Retina (tissue), 1 donor: ENCODE measurements around the gene GBA2.

ENCODE experiments used
- DNase-seq: peaks from one replicate; pipeline ENCODE4 v3.0.0-alpha.2; 2016

GBA2 gene

DNA sequence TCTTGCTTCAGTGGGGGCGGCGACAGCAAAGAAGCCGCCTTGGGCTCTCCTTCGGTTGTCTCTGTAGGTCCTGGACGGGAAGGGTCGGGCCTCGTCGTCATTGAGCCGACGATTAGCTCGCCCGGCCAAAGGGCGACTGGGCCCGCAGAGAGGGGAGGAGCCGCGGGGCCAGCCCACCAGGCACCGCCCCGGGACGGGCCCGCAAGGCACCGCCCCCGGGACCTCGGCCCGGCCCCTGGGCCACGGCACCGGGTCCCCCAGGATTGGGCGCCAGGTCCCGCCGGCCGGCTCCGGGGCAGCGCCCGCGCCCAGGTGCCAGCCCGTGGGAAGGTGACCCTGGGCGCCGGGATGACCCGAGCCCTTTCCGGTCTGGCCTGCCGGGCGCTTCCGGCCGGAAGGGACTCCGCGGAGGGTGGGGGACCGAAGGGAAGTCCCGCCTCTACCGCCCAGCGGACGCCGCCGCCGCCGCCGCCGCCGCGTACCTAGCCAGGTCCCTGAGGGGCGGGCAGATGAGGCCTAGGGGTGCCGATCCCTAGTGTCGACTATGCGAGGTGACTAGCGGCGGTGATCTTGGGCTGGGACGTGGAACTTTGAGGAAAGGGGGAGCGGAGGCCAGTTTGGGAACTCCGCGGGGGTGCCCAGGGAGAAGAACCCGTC, at the start of gene GBA2, which contains the start of gene RGP1:
Gene GBA2 (minus strand): TSS at position 371 of the 657 bp plus-strand sequence. CDS start 524 bp downstream, outside the sequence.
Gene RGP1 (plus strand): TSS at position 430 of the 657 bp plus-strand sequence. CDS start 469 bp downstream, outside the sequence.
- DNase-seq = peak; percentile 86

DNA sequence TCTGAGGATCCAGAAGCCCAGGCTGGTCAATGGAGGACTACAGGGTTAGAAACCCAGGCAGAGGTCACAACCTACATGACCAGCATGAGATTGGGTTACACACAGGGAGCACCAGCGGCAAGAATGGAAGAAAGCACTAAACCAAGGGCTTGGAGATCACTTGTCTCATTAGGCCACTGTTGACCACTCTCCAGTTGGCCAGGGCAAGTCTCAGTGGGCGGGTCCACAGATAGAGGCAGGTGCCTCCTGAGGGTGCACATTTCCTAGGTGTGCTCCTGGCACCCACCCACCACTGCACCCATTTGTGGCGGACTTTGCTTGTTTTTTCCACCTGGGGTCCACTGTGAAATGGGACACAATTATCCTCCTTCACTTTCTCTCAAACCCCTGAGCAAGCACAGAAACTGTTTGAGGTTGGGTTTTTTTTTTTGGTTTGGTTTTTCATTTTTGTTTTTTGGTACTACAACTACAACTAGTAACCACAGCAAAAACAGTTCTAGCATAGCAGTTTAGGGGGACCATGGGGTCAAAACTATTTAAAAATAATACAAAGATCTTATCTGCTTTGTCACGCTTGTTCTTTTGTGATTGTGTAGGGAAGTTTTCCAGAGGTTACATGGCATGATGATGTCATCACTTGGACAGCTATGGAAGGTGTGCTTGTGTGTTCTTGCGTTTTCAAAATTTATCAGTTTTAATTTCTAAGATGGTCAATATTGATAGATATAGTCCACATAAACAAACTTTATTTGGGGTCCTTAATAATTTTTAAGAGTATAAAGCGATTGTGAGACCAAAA, 48.5 kb upstream of the GBA2 start:
- no peak for DNase-seq

DNA sequence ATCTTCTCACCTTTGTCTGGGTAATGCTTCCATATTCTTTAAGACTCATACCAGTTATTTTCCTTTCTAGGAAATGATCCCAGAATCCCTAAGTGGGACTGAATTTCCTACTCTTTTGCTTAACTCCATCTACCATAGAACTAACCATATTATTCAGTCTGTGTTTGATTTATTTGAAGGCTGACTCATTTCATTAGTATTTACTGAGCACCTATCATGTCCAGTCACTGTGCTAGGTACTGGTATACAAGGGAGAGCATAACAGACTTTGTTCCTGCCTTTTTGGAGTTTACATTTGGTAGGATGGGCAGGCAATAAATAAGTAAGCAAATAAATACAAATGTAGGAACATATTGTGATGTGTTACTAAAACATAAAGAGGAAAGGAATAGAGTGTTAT, 46.7 kb upstream of the GBA2 start:
- no peak for DNase-seq

DNA sequence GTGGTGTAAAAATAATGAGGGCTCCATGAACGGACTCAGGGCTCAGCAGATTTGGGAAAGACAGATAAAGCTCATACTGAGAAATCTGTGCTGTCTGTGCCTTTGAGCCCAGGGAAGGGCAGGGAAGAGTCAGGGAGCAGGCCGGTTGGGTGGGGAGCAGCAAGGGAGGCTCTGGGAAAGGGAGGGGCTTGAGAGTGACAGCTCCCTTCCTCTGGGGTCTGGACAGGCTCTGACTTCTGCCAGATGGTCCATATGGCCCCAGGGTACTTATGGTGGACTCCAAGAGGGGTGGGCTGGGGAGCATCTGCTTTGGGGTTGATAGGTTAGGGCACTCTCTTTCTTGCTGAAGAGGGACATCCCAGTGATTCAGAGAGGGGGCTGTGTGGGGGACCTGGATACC, 44.4 kb upstream of the GBA2 start:
- DNase-seq = peak; percentile 43

DNA sequence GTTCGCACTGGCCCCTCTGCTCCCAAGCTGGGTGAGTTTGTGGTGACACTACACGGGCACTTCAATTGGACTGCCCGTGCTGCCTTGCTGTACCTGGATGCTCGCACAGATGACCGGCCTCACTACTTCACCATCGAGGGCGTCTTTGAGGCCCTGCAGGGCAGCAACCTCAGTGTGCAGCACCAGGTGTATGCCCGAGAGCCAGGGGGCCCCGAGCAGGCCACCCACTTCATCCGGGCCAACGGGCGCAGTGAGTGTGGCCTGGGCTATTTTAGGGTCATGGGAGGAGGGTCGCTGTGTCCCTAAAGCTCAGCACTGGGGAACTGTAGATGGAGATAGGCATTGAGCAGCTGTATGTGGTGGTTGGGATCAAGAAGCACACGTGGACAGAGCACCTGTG, 43.8 kb upstream of the GBA2 start:
- no peak for DNase-seq

DNA sequence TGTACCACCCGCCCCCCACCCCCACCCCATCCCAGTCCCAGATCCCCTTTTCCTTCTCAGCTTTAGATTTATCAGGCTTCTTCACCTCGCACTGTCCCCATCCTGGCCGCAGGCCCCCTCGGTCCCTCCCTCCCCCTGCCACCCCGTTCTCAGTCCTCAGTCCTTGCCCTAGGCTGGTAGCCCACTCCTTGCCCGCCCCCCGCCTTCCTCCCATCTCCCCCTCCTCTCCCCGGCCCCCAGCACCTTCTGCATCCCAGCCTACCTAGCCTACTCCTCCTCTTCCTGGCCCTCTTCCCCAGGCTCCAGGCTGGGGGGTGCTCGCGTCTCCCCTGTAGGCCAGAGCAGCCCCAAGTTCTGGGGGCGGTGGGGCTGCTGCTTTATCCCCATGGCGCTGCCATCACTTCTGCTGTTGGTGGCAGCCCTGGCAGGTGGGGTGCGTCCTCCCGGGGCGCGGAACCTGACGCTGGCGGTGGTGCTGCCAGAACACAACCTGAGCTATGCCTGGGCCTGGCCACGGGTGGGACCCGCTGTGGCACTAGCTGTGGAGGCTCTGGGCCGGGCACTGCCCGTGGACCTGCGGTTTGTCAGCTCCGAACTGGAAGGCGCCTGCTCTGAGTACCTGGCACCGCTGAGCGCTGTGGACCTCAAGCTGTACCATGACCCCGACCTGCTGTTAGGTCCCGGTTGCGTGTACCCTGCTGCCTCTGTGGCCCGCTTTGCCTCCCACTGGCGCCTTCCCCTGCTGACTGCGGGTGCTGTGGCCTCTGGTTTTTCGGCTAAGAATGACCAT, 43.2 kb upstream of the GBA2 start:
- DNase-seq = peak; percentile 21

DNA sequence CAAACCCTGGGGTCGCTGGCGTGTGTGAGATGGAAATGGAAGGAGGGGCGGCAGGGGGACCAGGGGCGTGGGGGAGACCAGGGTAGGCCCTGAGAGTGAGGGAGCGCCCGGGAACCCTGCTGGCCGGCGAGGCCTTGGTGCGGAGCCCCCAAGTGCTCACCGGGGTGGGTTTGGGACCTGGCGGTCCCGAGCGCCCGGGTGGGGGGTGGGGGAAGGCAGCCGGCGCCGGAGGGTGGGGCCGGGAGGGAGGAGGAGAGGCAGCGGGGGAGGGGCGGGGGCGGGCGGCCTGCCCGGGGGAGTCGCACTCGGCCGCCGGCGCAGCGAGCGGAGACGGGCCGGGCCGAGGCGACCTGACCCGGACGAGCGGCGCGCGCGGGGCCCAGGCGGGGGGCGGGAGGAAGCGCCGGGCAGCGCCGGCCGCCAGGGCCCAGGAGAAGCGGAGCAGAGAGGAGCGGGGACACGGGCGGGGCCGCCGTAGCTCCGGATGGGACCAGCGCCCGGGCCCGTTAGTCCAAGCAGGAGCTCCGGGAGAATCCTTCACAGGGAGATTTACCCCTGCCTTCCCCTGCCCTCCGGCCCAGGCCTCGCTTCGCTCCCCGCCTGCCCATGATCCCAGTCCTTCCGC, 42.4 kb upstream of the GBA2 start, which contains the start of gene NPR2:
Gene NPR2 (plus strand): TSS at position 295 of the 625 bp plus-strand sequence. CDS start 818 bp downstream, outside the sequence.
- DNase-seq = peak; percentile 62

DNA sequence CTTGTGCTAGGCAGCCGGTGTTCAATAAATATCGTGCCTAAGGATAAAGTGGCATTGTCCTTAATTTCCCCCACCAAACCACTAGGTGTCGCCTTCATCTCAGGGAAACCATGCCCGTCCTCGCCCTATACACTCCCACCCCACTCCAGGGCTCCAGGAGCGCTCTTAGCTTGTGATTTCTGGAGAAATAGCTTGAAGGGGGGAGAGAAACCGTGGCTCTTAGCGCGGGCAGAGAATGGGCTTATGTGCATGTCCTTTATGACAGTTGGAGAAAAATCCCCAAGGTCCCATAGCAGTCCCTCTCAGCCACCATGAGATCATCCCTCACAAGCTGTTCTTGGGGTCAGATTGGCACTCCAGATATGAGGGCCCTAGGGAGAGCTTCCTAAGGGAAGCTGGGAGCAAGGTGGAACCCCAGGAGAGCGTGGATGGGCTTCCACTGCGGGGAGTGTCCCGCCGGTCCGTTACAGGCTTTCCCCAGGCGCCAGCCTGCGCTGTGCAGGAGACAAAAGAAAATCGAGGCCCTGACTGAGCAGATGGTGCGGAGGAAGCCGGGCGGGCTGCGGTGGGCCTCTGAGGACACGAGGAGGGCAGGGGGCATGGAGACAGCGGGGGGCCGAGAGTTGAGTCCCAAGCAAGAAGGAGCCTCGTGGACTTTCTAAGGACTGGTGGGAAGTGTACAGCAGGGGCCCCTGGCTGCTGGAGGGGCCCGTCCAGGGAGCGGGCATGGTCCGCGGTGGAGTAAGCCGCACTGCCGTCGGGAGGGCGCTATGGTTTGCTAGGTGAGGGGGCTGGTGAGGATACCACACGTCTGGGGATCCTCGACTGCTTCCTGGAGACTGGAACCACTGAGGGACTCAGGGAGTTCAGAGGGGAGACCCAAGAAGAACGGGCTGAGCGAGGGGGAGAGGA, 41.6 kb upstream of the GBA2 start:
- DNase-seq = peak; percentile 90

DNA sequence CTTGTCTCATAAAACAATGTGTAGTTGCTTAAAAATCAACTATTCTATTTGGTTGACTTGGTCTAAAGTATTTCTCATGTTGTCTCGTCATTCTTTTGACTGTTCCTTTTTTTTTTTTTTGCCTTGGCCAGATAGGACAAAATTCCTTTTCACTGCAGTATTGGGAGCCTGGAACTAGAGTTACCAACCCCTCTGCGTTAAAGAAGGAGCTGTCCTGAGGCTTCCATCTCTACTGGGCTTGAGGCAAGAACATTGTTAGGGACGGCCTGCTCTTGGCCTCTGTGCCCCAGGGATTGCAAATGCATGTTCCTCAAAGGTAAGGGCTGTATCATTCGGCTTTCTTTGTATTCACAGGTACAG, 41.0 kb upstream of the GBA2 start:
- DNase-seq = no peak

DNA sequence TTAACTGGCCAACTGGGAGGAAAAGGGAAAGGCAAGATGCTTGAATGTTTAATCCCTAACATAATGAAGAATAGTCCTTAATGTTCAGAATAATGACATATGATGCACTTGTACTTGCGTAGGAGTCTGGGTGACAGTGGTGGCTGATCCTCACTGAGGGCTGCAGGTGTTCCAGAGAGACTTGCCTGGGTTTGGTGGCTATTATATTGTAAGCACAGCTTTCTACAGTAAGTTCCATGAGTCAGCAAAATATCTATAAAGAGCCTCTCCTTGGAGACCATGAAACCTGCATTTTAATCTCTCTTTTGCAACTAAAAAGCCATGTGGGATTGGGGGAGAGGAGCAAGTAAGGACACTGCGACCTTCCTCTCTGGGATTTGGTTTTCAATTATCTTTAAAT, 40.5 kb upstream of the GBA2 start:
- DNase-seq = no peak

DNA sequence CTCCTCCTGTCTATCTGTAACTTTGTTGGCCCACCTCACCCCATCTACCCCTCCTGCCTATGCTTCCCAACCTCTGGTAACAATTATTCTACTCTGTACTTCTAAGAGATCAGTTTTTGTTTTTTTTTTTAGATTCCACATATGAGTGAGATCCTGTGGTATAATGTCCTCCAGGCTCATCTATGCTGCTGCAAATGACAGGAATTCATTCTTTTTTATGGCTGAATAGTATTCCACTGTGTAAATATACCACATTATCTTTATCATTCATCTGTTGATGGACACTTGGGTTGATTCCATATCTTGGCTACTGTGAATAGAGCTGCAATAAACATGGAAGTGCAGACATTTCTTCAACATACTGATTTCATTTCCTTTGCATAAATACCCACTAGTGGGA, 34.4 kb upstream of the GBA2 start:
- no peak for DNase-seq

DNA sequence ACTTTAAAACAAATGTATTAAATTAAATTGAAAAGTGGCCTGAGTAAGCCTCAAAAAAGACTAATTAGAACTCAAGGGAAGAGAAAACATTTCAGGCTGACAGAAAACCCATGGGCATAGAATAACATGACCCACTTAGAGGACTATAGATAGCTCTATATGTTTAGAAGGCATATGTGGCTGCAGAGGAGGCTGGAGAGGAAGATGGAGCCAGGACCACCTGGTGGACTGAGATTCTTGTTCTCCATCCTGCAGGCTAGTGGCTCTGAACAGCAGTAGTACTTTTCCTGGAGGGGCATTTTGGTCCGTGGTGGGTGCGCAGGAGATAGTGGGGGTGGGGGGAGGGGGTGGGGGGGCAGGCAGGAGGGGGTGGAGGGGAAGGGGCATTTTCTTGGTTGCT, 32.0 kb upstream of the GBA2 start:
- DNase-seq = no peak

DNA sequence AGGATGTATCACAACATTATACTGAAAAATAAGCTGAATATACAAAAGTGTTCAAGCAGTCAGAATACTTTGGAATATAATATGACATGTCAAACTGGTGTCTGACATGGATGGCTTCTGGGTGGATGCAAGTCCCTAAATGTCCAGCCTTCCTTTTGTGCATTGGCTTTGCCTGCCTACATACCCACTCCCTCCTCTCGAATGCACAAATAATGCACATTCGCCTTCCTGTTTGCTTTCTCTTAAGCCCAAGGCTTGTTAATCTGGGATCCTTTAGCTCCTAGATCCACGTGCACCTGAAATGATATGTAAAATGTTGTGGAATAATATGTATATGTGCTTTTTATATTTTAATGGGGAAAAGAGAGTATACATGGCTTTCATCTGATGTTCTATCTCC, 29.5 kb upstream of the GBA2 start:
- no peak for DNase-seq

DNA sequence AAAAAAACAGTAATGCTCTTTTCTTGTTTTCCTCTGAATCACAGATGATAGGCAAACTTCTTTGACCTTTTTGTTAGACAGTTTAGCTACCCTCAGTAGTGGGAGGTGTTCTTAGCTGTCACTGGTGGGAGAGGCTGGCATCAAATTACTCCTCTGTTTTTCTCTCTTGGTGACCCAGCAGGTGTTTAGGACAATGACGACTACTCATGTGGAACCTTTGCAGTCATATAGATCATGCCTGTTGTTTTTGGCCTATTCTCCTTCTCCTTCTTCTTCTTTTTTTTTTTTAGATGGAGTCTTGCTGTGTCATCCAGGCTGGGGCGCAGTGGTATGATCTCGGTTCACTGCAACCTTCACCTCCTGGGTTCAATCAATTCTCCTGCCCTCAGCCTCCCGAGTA, 27.0 kb upstream of the GBA2 start:
- DNase-seq = no peak

DNA sequence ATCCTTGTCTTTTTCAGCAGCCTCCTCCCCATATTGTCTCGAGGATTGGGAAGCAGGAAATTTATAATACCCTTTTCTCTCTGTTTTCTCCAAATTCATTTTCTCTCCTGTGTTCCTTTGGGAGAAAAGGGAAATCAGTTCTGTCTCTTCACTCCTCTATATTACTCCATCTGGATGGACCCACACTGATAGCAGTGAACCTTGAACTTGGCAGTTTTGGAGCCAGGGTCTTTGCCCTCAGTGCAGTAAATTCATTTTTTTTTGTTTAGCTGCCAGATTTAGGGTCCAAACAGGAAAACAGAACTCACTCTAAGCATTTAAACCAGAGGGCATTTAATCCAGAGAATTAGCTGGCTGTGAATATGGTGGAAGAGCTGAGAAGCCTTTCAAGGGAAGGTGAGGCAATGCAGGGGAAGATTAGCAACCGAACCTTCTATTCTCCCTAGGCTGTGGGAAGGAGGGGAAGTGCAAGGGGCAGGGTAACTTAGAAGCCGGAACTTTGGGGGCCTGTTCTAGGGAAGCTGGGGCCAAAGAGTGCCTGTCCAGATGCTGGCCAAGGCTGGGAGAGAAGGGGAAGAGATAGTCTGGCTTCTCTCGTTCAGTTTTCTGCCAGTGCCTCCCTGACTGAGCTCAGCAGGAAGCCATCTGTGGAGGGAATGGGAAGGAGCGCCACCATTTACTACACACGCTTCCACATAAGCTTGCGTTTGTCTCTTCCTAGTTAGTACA, 26.0 kb upstream of the GBA2 start:
- DNase-seq = peak; percentile 24

DNA sequence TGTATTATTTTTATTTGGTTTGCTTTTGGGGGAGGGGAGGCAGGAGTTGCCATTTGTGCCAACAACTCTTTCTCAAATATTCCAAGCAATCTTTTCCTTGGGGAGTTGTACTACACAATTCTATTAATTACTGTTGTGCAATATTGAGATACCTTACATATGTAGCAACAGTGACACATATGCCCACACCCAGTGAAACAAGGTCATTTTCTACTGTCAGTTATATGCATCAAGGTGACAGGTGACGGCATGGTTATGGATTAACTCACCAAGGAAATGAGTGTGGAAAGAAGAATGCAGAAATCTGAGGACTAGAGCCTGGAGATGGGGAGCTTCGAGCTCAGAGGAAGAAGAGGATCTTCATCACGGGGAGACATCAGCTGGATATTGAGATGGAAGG, 22.9 kb upstream of the GBA2 start:
- DNase-seq = no peak

DNA sequence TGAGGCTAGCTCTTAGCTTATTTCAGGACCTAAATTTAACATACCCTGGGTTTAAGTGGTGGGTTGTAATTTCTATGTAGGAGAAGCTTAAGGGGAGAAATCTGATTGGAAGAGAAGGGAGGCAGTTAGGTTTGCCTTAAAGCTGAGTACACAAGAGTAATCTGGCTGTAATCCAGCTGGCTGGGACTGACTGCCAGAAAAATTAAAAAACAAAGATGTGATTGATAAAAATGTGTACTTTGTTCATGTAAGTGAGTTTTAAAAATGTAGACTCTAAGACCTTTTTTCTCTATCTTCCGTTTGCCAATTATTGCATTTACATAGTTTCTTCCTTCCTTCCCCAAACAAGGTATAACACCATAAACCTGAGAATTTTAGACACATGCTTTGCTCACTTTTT, 22.5 kb upstream of the GBA2 start:
- DNase-seq = no peak

DNA sequence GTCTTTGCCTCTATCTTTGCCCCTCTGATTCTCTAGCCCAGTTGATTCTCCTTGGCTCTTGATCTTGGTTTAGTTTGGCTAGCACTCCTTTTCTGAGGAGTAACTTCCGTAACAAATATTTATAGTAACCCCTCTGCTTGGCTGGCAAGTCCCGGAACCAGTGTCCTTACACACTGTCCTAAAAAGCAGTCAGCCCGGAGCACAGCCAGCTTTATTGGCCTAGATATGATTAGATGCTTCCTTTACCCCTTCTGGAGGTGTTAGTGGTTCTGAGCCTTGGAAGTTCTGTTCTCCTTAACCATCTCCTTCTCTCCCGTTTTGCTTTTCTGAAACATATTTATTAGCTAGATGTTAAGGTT, 22.0 kb upstream of the GBA2 start:
- DNase-seq = no peak

DNA sequence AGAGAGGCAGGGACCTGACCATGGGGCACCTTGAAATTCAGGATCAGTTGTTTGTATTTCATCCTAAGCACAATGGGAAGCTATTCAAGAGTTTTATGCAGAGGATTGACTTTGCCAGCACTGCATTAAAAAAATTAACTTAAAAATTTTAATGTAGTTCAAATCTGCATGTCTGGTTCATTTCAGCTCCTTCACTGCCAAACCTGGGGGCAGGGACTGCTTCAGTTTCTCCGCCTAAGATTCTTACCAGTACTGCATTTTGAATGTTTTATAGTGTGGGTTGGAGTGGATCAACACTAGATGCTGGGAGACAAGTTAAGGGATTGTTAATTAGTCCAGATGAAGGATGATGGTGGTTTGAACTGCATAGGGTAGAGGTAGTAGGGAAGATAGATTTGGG, 20.7 kb upstream of the GBA2 start:
- no peak for DNase-seq

DNA sequence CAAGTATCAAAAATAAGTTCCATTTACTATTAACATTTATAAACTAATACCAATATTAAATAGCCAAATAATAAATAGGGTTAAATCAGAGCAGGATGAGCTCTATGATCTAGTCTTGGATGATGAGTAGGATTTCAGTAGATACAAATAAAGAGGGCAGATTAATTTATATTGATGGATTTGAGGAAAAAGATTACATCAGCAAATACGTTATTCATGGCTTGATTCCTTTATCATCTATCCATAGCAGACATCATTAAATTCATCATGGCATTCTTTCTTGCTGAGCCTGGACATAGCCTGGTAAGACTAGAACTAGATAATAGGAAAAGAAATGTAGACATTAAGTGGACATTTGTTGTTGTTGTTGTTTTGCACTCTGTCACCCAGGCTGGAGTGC, 18.4 kb upstream of the GBA2 start:
- no peak for DNase-seq

DNA sequence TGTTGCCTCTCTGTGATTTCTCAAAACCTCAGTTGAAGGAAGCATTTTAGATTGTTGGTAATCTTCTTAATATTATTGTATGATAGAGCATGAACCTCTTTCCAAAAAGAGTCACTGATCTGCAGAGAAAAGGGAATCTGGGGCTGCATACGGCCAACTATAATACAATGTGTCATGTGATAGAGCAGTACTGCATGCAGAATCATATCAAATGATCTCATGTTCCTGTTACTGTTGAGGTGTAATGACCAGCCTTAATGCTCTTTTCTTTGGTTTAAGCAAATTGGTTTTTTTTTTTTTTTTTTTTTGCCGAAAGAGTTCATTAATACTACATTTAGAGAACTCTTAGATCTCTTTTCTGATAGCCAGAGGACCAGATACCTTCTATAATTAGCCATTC, 18.0 kb upstream of the GBA2 start:
- DNase-seq = no peak
